Activated CD4-positive, alpha-beta T cell treated with anti-CD3 and anti-CD28 coated beads for 36 hours (primary cell): ENCODE results near the gene SLC35F1. TPM values are rescaled to one million over a fixed set of nuclear protein-coding genes. Genes with fewer than 3 reads are reported as not detected.
A peak's percentile ranks its signal among the peaks of the same experiment; 100 is the strongest.

Source experiments
- ATAC-seq: fragments of 200-7000 bp; cut with Tn5 transposase; one replicate; pipeline ENCODE4 v1.10.0; 2021; ENCODE audit warnings: mild to moderate bottlenecking, moderate library complexity
- CTCF ChIA-PET: fragments of 350-600 bp; sonication (Branson Sonifier 250); formaldehyde crosslinking; loops from one replicate; lab custom pipeline; 2021; ENCODE audit warnings: antibody characterized with exemption; lab: Charles Lee
- POLR2A ChIA-PET: fragments of 350-600 bp; sonication (Branson Sonifier 250); formaldehyde crosslinking; loops from one replicate; lab custom pipeline; 2021; ENCODE audit warnings: antibody characterized with exemption, inconsistent platforms; lab: Charles Lee
- DNase-seq: peaks from one replicate; pipeline ENCODE4 v3.0.0-alpha.2; 2020
- H3K27ac Mint-ChIP-seq: one replicate; pipeline ENCODE4 v1.8.0; 2021; ENCODE audit warnings: mixed read lengths
- H3K27me3 Mint-ChIP-seq: one replicate; pipeline ENCODE4 v1.8.0; 2021; ENCODE audit warnings: mixed read lengths
- H3K36me3 Mint-ChIP-seq: one replicate; pipeline ENCODE4 v1.8.0; 2021; ENCODE audit warnings: low read depth, mixed read lengths
- H3K4me1 Mint-ChIP-seq: one replicate; pipeline ENCODE4 v1.8.0; 2021; ENCODE audit warnings: mixed read lengths
- H3K4me3 Mint-ChIP-seq: one replicate; pipeline ENCODE4 v1.8.0; 2021; ENCODE audit warnings: mild to moderate bottlenecking, moderate library complexity, mixed read lengths
- H3K9me3 Mint-ChIP-seq: one replicate; pipeline ENCODE4 v1.8.0; 2021; ENCODE audit warnings: low read depth, mixed read lengths
- intact Hi-C, 2 experiments: fragments of 100-400 bp; cut with DNase I in 1 of 2; cut with micrococcal nuclease in 1 of 2; formaldehyde crosslinking; loops; one replicate each; pipeline versions ENCODE4 v1.14.2 to v1.15.1; 2022 to 2024; cut with DNase I, micrococcal nuclease
- total RNA-seq, 2 experiments: library from RNA; stranded (reverse); gene quantifications; one replicate each; pipeline ENCODE4 v1.2.3, GENCODE V29; 2021

The SLC35F1 gene
- total RNA-seq, 2 experiments from 2014 or later = 0.18 to 0.23 TPM

GRCh38 chr6:117909638-117910037, 2.6 kb downstream of the SLC35F1 start:
- H3K36me3 Mint-ChIP-seq = no peaks in the 10 kb centered on the region
- intact Hi-C loops = loop anchor here in 1 of 2 experiments (10.0 kb wide), 1 partner anchor 305 kb away; the partner anchor contains the start of gene GOPC
- no peaks in the 10 kb centered on the region for H3K9me3 Mint-ChIP-seq
- H3K4me1 Mint-ChIP-seq = peaks cover 11% of the 10 kb centered on the region
- peaks cover 49% of the 10 kb centered on the region for H3K27me3 Mint-ChIP-seq
- no peak overlapping the region for H3K4me3 Mint-ChIP-seq
- CTCF ChIA-PET = interaction anchor here (0.6 to 1.4 kb wide), 3 partner anchors 11 to 630 kb away, joined by 3 read pairs; no protein-coding TSS in a partner anchor
- POLR2A ChIA-PET = no interaction called here
- ATAC-seq = no peak
- DNase-seq = no peak
- no peak overlapping the region for H3K27ac Mint-ChIP-seq

GRCh38 chr6:117910549-117910948, 3.5 kb downstream of the SLC35F1 start:
- intact Hi-C loops = no loop called here
- Mint-ChIP-seq H3K9me3 (no peaks in the 10 kb centered on the region), H3K27ac (no peak overlapping the region), H3K36me3 (no peaks in the 10 kb centered on the region), H3K4me3 (no peak overlapping the region), H3K27me3 (peaks cover 40% of the 10 kb centered on the region), H3K4me1 (peaks cover 11% of the 10 kb centered on the region)
- ChIA-PET POLR2A (interaction anchor here (0.6 kb wide), 1 partner anchor 963 kb away, joined by 4 read pairs; no protein-coding TSS in a partner anchor), CTCF (interaction anchor here (0.6 to 1.3 kb wide), 2 partner anchors 10 to 629 kb away, joined by 3 read pairs; no protein-coding TSS in a partner anchor)
- ATAC-seq = no peak
- DNase-seq = no peak

- H3K9me3 Mint-ChIP-seq = no peaks in the 10 kb centered on the region
- DNase-seq = no peak
- POLR2A ChIA-PET = no interaction called here
- H3K4me3 Mint-ChIP-seq = no peak overlapping the region
- CTCF ChIA-PET = interaction anchor here (0.6 to 1.3 kb wide), 2 partner anchors 10 to 669 kb away, joined by 3 read pairs; no protein-coding TSS in a partner anchor
- peaks cover 11% of the 10 kb centered on the region for H3K4me1 Mint-ChIP-seq
- H3K27me3 Mint-ChIP-seq = peaks cover 36% of the 10 kb centered on the region
- no peak for ATAC-seq
- intact Hi-C loops = no loop called here
- no peaks in the 10 kb centered on the region for H3K36me3 Mint-ChIP-seq
- H3K27ac Mint-ChIP-seq = no peak overlapping the region
These were observed 4.1 kb downstream of the SLC35F1 start for GRCh38 chr6:117911150-117911549.

- no peak for ATAC-seq
- no peak overlapping the region for H3K27ac Mint-ChIP-seq
- H3K36me3 Mint-ChIP-seq = no peaks in the 10 kb centered on the region
- intact Hi-C loops = no loop called here
- ChIA-PET POLR2A (no interaction called here), CTCF (interaction anchor here (0.6 kb wide), 1 partner anchor 668 kb away, joined by 3 read pairs; no protein-coding TSS in a partner anchor)
- DNase-seq = no peak
- no peak overlapping the region for H3K4me3 Mint-ChIP-seq
- no peaks in the 10 kb centered on the region for H3K9me3 Mint-ChIP-seq
- peaks cover 7% of the 10 kb centered on the region for H3K4me1 Mint-ChIP-seq
- peaks cover 31% of the 10 kb centered on the region for H3K27me3 Mint-ChIP-seq
These were observed 4.6 kb downstream of the SLC35F1 start for GRCh38 chr6:117911660-117912059.

- DNase-seq (no peak), ATAC-seq (no peak)
- Mint-ChIP-seq H3K27me3 (peaks cover 14% of the 10 kb centered on the region), H3K9me3 (no peaks in the 10 kb centered on the region), H3K27ac (no peak overlapping the region), H3K4me3 (no peak overlapping the region), H3K4me1 (no peaks in the 10 kb centered on the region), H3K36me3 (no peaks in the 10 kb centered on the region)
- ChIA-PET CTCF (no interaction called here), POLR2A (no interaction called here)
- intact Hi-C loops = no loop called here
These were observed 8.8 kb downstream of the SLC35F1 start for GRCh38 chr6:117915846-117916245.

GRCh38 chr6:117916483-117916882, 9.4 kb downstream of the SLC35F1 start:
- intact Hi-C loops = no loop called here
- no peak overlapping the region for H3K27ac Mint-ChIP-seq
- ATAC-seq = no peak
- ChIA-PET POLR2A (no interaction called here), CTCF (no interaction called here)
- H3K4me3 Mint-ChIP-seq = no peak overlapping the region
- DNase-seq = no peak
- H3K27me3 Mint-ChIP-seq = peaks cover 16% of the 10 kb centered on the region
- H3K36me3 Mint-ChIP-seq = no peaks in the 10 kb centered on the region
- H3K4me1 Mint-ChIP-seq = no peaks in the 10 kb centered on the region
- no peaks in the 10 kb centered on the region for H3K9me3 Mint-ChIP-seq

- no peak overlapping the region for H3K4me3 Mint-ChIP-seq
- no peaks in the 10 kb centered on the region for H3K9me3 Mint-ChIP-seq
- ATAC-seq = no peak
- no peaks in the 10 kb centered on the region for H3K36me3 Mint-ChIP-seq
- ChIA-PET CTCF (no interaction called here), POLR2A (no interaction called here)
- no peak overlapping the region for H3K27ac Mint-ChIP-seq
- intact Hi-C loops = no loop called here
- H3K27me3 Mint-ChIP-seq = peaks cover 11% of the 10 kb centered on the region
- no peak for DNase-seq
- no peaks in the 10 kb centered on the region for H3K4me1 Mint-ChIP-seq
These were observed 10.1 kb downstream of the SLC35F1 start for GRCh38 chr6:117917176-117917575.

- POLR2A ChIA-PET = no interaction called here
- intact Hi-C loops = no loop called here
- CTCF ChIA-PET = no interaction called here
- peak; percentile 39 for ATAC-seq
- Mint-ChIP-seq H3K27me3 (peaks cover 9% of the 10 kb centered on the region), H3K4me1 (no peaks in the 10 kb centered on the region), H3K4me3 (no peak overlapping the region), H3K36me3 (no peaks in the 10 kb centered on the region), H3K27ac (no peak overlapping the region), H3K9me3 (no peaks in the 10 kb centered on the region)
- no peak for DNase-seq
These were observed 11.4 kb downstream of the SLC35F1 start for GRCh38 chr6:117918454-117918853.

- intact Hi-C loops = no loop called here
- ChIA-PET POLR2A (no interaction called here), CTCF (no interaction called here)
- DNase-seq (no peak), ATAC-seq (no peak)
- H3K27ac Mint-ChIP-seq = no peak overlapping the region
- no peaks in the 10 kb centered on the region for H3K4me1 Mint-ChIP-seq
- H3K36me3 Mint-ChIP-seq = no peaks in the 10 kb centered on the region
- no peaks in the 10 kb centered on the region for H3K9me3 Mint-ChIP-seq
- H3K27me3 Mint-ChIP-seq = peaks cover 9% of the 10 kb centered on the region
- H3K4me3 Mint-ChIP-seq = no peak overlapping the region
These were observed 12.2 kb downstream of the SLC35F1 start for GRCh38 chr6:117919275-117919674.

GRCh38 chr6:117919775-117920729, 13.0 kb downstream of the SLC35F1 start:
- CTCF ChIA-PET = interaction anchor here (1.4 kb wide), 1 partner anchor 10 kb away, joined by 3 read pairs; no protein-coding TSS in a partner anchor
- no peaks in the 10 kb centered on the region for H3K9me3 Mint-ChIP-seq
- H3K4me3 Mint-ChIP-seq = no peak overlapping the region
- peaks cover 9% of the 10 kb centered on the region for H3K27me3 Mint-ChIP-seq
- intact Hi-C loops = no loop called here
- H3K36me3 Mint-ChIP-seq = no peaks in the 10 kb centered on the region
- H3K4me1 Mint-ChIP-seq = no peaks in the 10 kb centered on the region
- POLR2A ChIA-PET = no interaction called here
- ATAC-seq (no peak), DNase-seq (no peak)
- H3K27ac Mint-ChIP-seq = no peak overlapping the region

- Mint-ChIP-seq H3K4me3 (no peak overlapping the region), H3K4me1 (no peaks in the 10 kb centered on the region), H3K27me3 (peaks cover 14% of the 10 kb centered on the region), H3K27ac (no peak overlapping the region), H3K36me3 (peaks cover 2% of the 10 kb centered on the region), H3K9me3 (peaks cover 13% of the 10 kb centered on the region)
- ChIA-PET CTCF (no interaction called here), POLR2A (no interaction called here)
- no peak for DNase-seq
- intact Hi-C loops = no loop called here
- ATAC-seq = no peak
These were observed 17.6 kb downstream of the SLC35F1 start for GRCh38 chr6:117924690-117925089.

- H3K27ac Mint-ChIP-seq = no peak overlapping the region
- H3K9me3 Mint-ChIP-seq = peaks cover 13% of the 10 kb centered on the region
- DNase-seq (no peak), ATAC-seq (no peak)
- H3K4me1 Mint-ChIP-seq = no peaks in the 10 kb centered on the region
- intact Hi-C loops = no loop called here
- peaks cover 6% of the 10 kb centered on the region for H3K27me3 Mint-ChIP-seq
- H3K36me3 Mint-ChIP-seq = peaks cover 2% of the 10 kb centered on the region
- CTCF ChIA-PET = no interaction called here
- no peak overlapping the region for H3K4me3 Mint-ChIP-seq
- POLR2A ChIA-PET = no interaction called here
These were observed 20.8 kb downstream of the SLC35F1 start for GRCh38 chr6:117927866-117928265.
